T-helper 1 cell (primary cell): ENCODE data around the gene PRM3.

Source experiments
- DNase-seq, 5 donors: peaks; one replicate each; pipeline ENCODE4 v3.0.0-alpha.2; 2012 to 2020

PRM3 gene

GRCh38 chr16:11242658-11243057 is 30.8 kb downstream of the PRM3 start:
- no peak for DNase-seq

- no peak for DNase-seq
Observed at GRCh38 chr16:11241480-11242204, 31.8 kb downstream of the PRM3 start.

- peak in 1 of 5 donors; percentile 52 for DNase-seq
Observed at GRCh38 chr16:11240636-11241473, 32.6 kb downstream of the PRM3 start.

GRCh38 chr16:11239644-11240632 is 33.5 kb downstream of the PRM3 start:
- no peak for DNase-seq

GRCh38 chr16:11238272-11239202 is 34.9 kb downstream of the PRM3 start:
- no peak for DNase-seq

GRCh38 chr16:11236461-11237254 is 36.8 kb downstream of the PRM3 start:
- no peak for DNase-seq

- DNase-seq: no peak
Observed at GRCh38 chr16:11235703-11235991, 37.8 kb downstream of the PRM3 start.

GRCh38 chr16:11234884-11235702 is 38.3 kb downstream of the PRM3 start:
- DNase-seq: no peak

- DNase-seq: peak in 1 of 5 donors; percentile 83
Observed at GRCh38 chr16:11233727-11234376, 39.6 kb downstream of the PRM3 start.

- peak; percentile 63 to 99 (median 75) for DNase-seq
Observed at GRCh38 chr16:11232852-11233726, 40.3 kb downstream of the PRM3 start.

- DNase-seq: no peak
Observed at GRCh38 chr16:11232302-11232851, 41.1 kb downstream of the PRM3 start.

GRCh38 chr16:11231367-11231970 is 42.0 kb downstream of the PRM3 start:
- no peak for DNase-seq

GRCh38 chr16:11229906-11230305 is 43.5 kb downstream of the PRM3 start:
- no peak for DNase-seq

GRCh38 chr16:11229432-11229831 is 44.0 kb downstream of the PRM3 start:
- no peak for DNase-seq

GRCh38 chr16:11225677-11226549 is 47.5 kb downstream of the PRM3 start:
- DNase-seq: no peak

- peak; percentile 61 to 90 (median 63) for DNase-seq
Observed at GRCh38 chr16:11224894-11225676, 48.3 kb downstream of the PRM3 start.
